K562 (cell line): Measurements from ENCODE around the gene FA2H. TPM values are rescaled to one million over a fixed set of nuclear protein-coding genes. Genes with fewer than 3 reads are reported as not detected.
A peak's percentile ranks its signal among the peaks of the same experiment; 100 is the strongest.

ENCODE experiments used
- ATAC-seq: fragments of 200-7000 bp; cut with Tn5 transposase; 3 replicates; pipeline ENCODE4 v1.9.1; 2020; ENCODE audit warnings: moderate library complexity
- BruUV-seq: library from RNA; stranded (reverse); fragments of 400-500 nt; replicated peaks from 2 replicates; lab custom pipeline; 2021; lab: Mats Ljungman, UMichigan
- CTCF ChIA-PET: fragments of 300-600 bp; formaldehyde crosslinking; extraction: SDS; loops from one replicate; lab custom pipeline; 2021; ENCODE audit warnings: low intra/inter-chr PET ratio; lab: Yijun Ruan, JAX
- POLR2A ChIA-PET: fragments of 300-600, 350-650 bp; sonication (Branson Sonifier 250); formaldehyde crosslinking; extraction: SDS; loops from one replicate; lab custom pipeline; 2021; ENCODE audit warnings: antibody characterized with exemption, inconsistent platforms; lab: Yijun Ruan, JAX
- DNase-seq, 4 experiments: peaks; one replicate each; pipeline versions ENCODE4 v3.0.0 to v3.0.0-alpha.2; 2011 to 2018; ENCODE audit warnings: low spot score in 3 of 4, mixed read lengths in 3 of 4; ENCODE audit errors: extremely low read depth in 1 of 4
- FAIRE-seq: peaks from 2 replicates; lab custom pipeline; 2011; peaks lifted over from hg19 to GRCh38; lab: Jason Lieb, UNC
- H2AFZ ChIP-seq: 2 replicates; pipeline ENCODE4 v1.6.0; 2011; ENCODE audit warnings: low read depth, low read length, control low read depth, inconsistent platforms
- H3K27ac ChIP-seq: fragments of 200-600 bp; 3 replicates; pipeline ENCODE4 v1.8.0; 2011; ENCODE audit warnings: low read depth, mild to moderate bottlenecking, control low read depth, inconsistent platforms, low read length, moderate library complexity, mixed read lengths; ENCODE audit errors: extremely low read depth
- H3K27me3 ChIP-seq, 2 experiments: fragments of 300-600 bp in 1 of 2; 2 replicates in 1 of 2; 3 replicates in 1 of 2; pipeline versions ENCODE4 v1.6.0 to v1.8.0; 2011; ENCODE audit warnings: inconsistent platforms in 2 of 2, low read length in 2 of 2, mild to moderate bottlenecking in 1 of 2, mixed read lengths in 1 of 2, moderate library complexity in 1 of 2; ENCODE audit not compliant: control insufficient read depth in 2 of 2, insufficient read depth in 2 of 2
- H3K36me3 ChIP-seq: fragments of 300-600 bp; 3 replicates; pipeline ENCODE4 v1.8.0; 2011; ENCODE audit warnings: mild to moderate bottlenecking, low read length, inconsistent platforms; ENCODE audit not compliant: control insufficient read depth, insufficient read depth
- H3K4me1 ChIP-seq, 2 experiments: fragments of 200-600 bp in 1 of 2; replicated peaks in 1 of 2; 2 replicates in 1 of 2; 3 replicates in 1 of 2; pipeline versions ENCODE4 v1.5.1 to v1.8.0; 2011; ENCODE audit warnings: inconsistent platforms in 2 of 2, low read length in 2 of 2, mild to moderate bottlenecking in 1 of 2, mixed read lengths in 1 of 2, moderate library complexity in 1 of 2; ENCODE audit not compliant: control insufficient read depth in 2 of 2, insufficient read depth in 2 of 2
- H3K4me2 ChIP-seq: 2 replicates; pipeline ENCODE4 v1.6.1; 2011; ENCODE audit warnings: low read length, control low read depth, inconsistent platforms, mixed read lengths; ENCODE audit not compliant: insufficient read depth
- H3K4me3 ChIP-seq: fragments of 200-600 bp; sonication (generic), shearing (Covaris generic); 2 replicates; pipeline ENCODE4 v1.5.1; 2016; ENCODE audit warnings: control low read depth, inconsistent platforms
- H3K79me2 ChIP-seq: fragments of 200-600 bp; 3 replicates; pipeline ENCODE4 v1.8.0; 2011; ENCODE audit warnings: low read length, inconsistent platforms; ENCODE audit not compliant: control insufficient read depth, insufficient read depth
- H3K9ac ChIP-seq, 2 experiments: 2 replicates each; pipeline versions ENCODE4 v1.6.0 to v1.6.1; 2011; ENCODE audit warnings: low read depth in 2 of 2, low read length in 2 of 2, control low read depth in 1 of 2, inconsistent platforms in 1 of 2, mild to moderate bottlenecking in 1 of 2, mixed read lengths in 1 of 2; ENCODE audit not compliant: insufficient read depth in 1 of 2
- H3K9me1 ChIP-seq: one replicate; pipeline ENCODE4 v1.6.0; 2011; ENCODE audit warnings: inconsistent platforms, mild to moderate bottlenecking, low read length, moderate library complexity; ENCODE audit not compliant: control insufficient read depth, insufficient read depth
- H3K9me3 ChIP-seq: replicated peaks from 2 replicates; pipeline ENCODE4 v1.5.1; 2011; ENCODE audit warnings: low read depth, low read length, inconsistent platforms; ENCODE audit not compliant: control insufficient read depth, insufficient read depth
- H4K20me1 ChIP-seq: replicated peaks from 2 replicates; pipeline ENCODE4 v1.6.1; 2011; ENCODE audit warnings: low read length, inconsistent platforms, mixed read lengths; ENCODE audit not compliant: control insufficient read depth, insufficient read depth
- BRD9 ChIP-seq: fragments of 450-650 bp; IDR thresholded peaks from 2 replicates; pipeline ENCODE4 v1.6.1; 2018; ENCODE audit warnings: low read depth; ENCODE audit not compliant: partially characterized antibody
- CHD4 ChIP-seq: fragments of 200-600 bp; sonication (generic); IDR thresholded peaks from 3 replicates; pipeline ENCODE4 v1.6.1; 2012; ENCODE audit warnings: low read depth, mild to moderate bottlenecking, mixed read lengths, low read length, inconsistent platforms; ENCODE audit not compliant: insufficient read depth, insufficient replicate concordance, poor library complexity, severe bottlenecking
- CTCF ChIP-seq, 3 experiments: IDR thresholded peaks in 2 of 3; conservative IDR thresholded peaks in 1 of 3; 2 replicates each; pipeline ENCODE4 v1.5.1; 2011 to 2012; ENCODE audit warnings: low read length in 3 of 3, mild to moderate bottlenecking in 3 of 3, control low read depth in 2 of 3, improper control_type of control experiment in 1 of 3, inconsistent platforms in 1 of 3, low read depth in 1 of 3, mixed read lengths in 1 of 3, moderate library complexity in 1 of 3; ENCODE audit not compliant: insufficient read depth in 2 of 3
- ESRRB ChIP-seq: fragments of 250-450 bp; sonication (Bioruptor Pico); IDR thresholded peaks from 2 replicates; pipeline ENCODE4 v1.5.0; 2020; ENCODE audit warnings: mild to moderate bottlenecking, moderate library complexity, borderline replicate concordance
- FOXA3 ChIP-seq, 2 experiments: fragments of 450-650 bp in 1 of 2; sonication (generic) in 1 of 2; formaldehyde crosslinking; IDR thresholded peaks in 1 of 2; conservative IDR thresholded peaks in 1 of 2; 2 replicates each; pipeline versions ENCODE4 v1.4.0 to v1.8.0; 2020 to 2022; ENCODE audit warnings: mild to moderate bottlenecking in 2 of 2, missing genetic modification reagents in 1 of 2
- FOXK2 ChIP-seq, 2 experiments: fragments of 450-650 bp; IDR thresholded peaks in 1 of 2; conservative IDR thresholded peaks in 1 of 2; 2 replicates each; pipeline ENCODE4 v1.6.1; 2016; ENCODE audit warnings: low read depth in 2 of 2, mild to moderate bottlenecking in 1 of 2
- GATAD2A ChIP-seq: fragments of 450-650 bp; IDR thresholded peaks from 2 replicates; pipeline ENCODE4 v1.6.1; 2017
- KLF1 ChIP-seq: fragments of 450-650 bp; IDR thresholded peaks from 2 replicates; pipeline ENCODE4 v1.6.1; 2016; ENCODE audit warnings: missing genetic modification characterization, missing compliant biosample characterization
- MBD2 ChIP-seq: sonication (generic); IDR thresholded peaks from 2 replicates; pipeline ENCODE4 v1.6.1; 2016; ENCODE audit warnings: low read depth, borderline replicate concordance
- MXD1 ChIP-seq: fragments of 250-450 bp; sonication (Bioruptor Pico); IDR thresholded peaks from 2 replicates; pipeline ENCODE4 v1.8.0; 2021; ENCODE audit warnings: borderline replicate concordance, mild to moderate bottlenecking, moderate library complexity; ENCODE audit not compliant: poor library complexity, severe bottlenecking
- NR3C1 ChIP-seq: sonication (generic); formaldehyde crosslinking; IDR thresholded peaks from 2 replicates; pipeline ENCODE4 v1.8.1; 2022; ENCODE audit warnings: missing genetic modification reagents
- STAG1 ChIP-seq: sonication (generic); formaldehyde crosslinking; IDR thresholded peaks from 2 replicates; pipeline ENCODE4 v1.5.0; 2020; ENCODE audit warnings: missing genetic modification reagents, borderline replicate concordance
- TBL1XR1 ChIP-seq, 2 experiments: IDR thresholded peaks; 2 replicates each; pipeline ENCODE4 v1.6.1; 2012; ENCODE audit warnings: improper control_type of control experiment in 2 of 2, low read length in 2 of 2, mild to moderate bottlenecking in 1 of 2
- USF2 ChIP-seq: sonication (generic); formaldehyde crosslinking; IDR thresholded peaks from 2 replicates; pipeline ENCODE4 v1.5.0; 2020; ENCODE audit warnings: missing genetic modification reagents
- YBX1 ChIP-seq: fragments of 450-650 bp; IDR thresholded peaks from 2 replicates; pipeline ENCODE4 v1.7.1; 2016; ENCODE audit warnings: mild to moderate bottlenecking
- ZBTB1 ChIP-seq: sonication (generic); formaldehyde crosslinking; IDR thresholded peaks from 2 replicates; pipeline ENCODE4 v1.8.1; 2023; ENCODE audit warnings: missing genetic modification reagents, low read depth, mild to moderate bottlenecking, borderline replicate concordance
- ZNF830 ChIP-seq: fragments of 250-450 bp; sonication (Bioruptor Pico); IDR thresholded peaks from 2 replicates; pipeline ENCODE4 v1.5.0; 2021; ENCODE audit warnings: mild to moderate bottlenecking
- WGBS: fragments of 100-300 bp; shearing (Covaris generic); methylation state at CpG from one replicate; pipeline ENCODE4 v1.1.6; 2016; ENCODE audit warnings: low coverage, mixed read lengths; ENCODE audit not compliant: insufficient coverage; ENCODE audit errors: missing lambda C conversion rate; 5-methylcytosine and 5-hydroxymethylcytosine counted together
- in situ Hi-C: fragments of 300-500 bp; cut with MboI; formaldehyde crosslinking; loops from 4 replicates; pipeline ENCODE4 v1.15.0; 2018; ENCODE audit warnings: inconsistent platforms, mixed read lengths
- intact Hi-C: fragments of 100-400 bp; cut with micrococcal nuclease; formaldehyde crosslinking; loops from 2 replicates; pipeline ENCODE4 v1.14.2; 2022
- polyA plus RNA-seq, 8 experiments: library from polyadenylated mRNA; depleted of rRNA in 4 of 8; stranded (reverse) in 5 of 8; unstranded in 3 of 8; fragments of >200 nt; fragmentation: Nextera tagmentation in 2 of 8; fragmentation: Illumina TruSeq in 1 of 8; extraction: Ambion mirVana in 2 of 8; extraction: Trizol in 1 of 8; gene quantifications; 2 replicates each; pipeline versions ENCODE4 v1.2.1 to v1.2.3, GENCODE V29; 2011 to 2014; ENCODE audit warnings: inconsistent platforms in 1 of 8, missing spikeins in 1 of 8
- total RNA-seq, 7 experiments: library from RNA; depleted of rRNA in 6 of 7; stranded (reverse); fragments of >200 nt in 6 of 7; fragmentation: Illumina TruSeq in 2 of 7; extraction: Trizol in 2 of 7; gene quantifications; 2 replicates each; pipeline versions ENCODE4 v1.2.1 to v1.2.3, GENCODE V29; 2011 to 2021; ENCODE audit warnings: low replicate concordance in 1 of 7

The FA2H gene
- total and polyA plus RNA-seq, 9 of the 15 experiments (the other 6 are each of a cell fraction or from before 2014, with no cell fraction given): not detected

GRCh38 chr16:74729783-74730683 lies 44.6 kb downstream of the FA2H start:
- Histone ChIP-seq H2AFZ (no peak overlapping the region), H3K9me3 (peaks cover 4% of the 10 kb centered on the region), H3K4me3 (no peak overlapping the region), H3K27me3 (peaks cover 12 to 54% of the 10 kb centered on the region in 2 experiments; a peak in 4 of 5 replicates), H3K9me1 (no peaks in the 10 kb centered on the region), H3K4me2 (no peak overlapping the region), H3K36me3 (no peaks in the 10 kb centered on the region), H3K79me2 (no peaks in the 10 kb centered on the region), H3K4me1 (peaks cover 0 to 9% of the 10 kb centered on the region in 2 experiments; a peak in 1 of 5 replicates), H3K27ac (no peak overlapping the region), H4K20me1 (no peaks in the 10 kb centered on the region), H3K9ac (no peak overlapping the region; a peak in 1 of 4 replicates)
- DNase-seq (no peak), FAIRE-seq (peak; percentile 35), ATAC-seq (peak; percentile 25; the same call in 2 of the 3 replicates)
- ChIA-PET POLR2A (interaction anchor here (0.6 to 1.6 kb wide), 3 partner anchors 9 to 40 kb away, joined by 4 to 6 read pairs (median 4); no protein-coding TSS in a partner anchor), CTCF (no interaction called here)
- in situ Hi-C loops (no loop called here), intact Hi-C loops (no loop called here)
- 4% methylated on average over 9 of the region's 11 CpGs for WGBS
- no TSS peak for BruUV-seq
- TF ChIP-seq USF2 (CRISPR knock-in tag) (no peak), BRD9 (no peak), KLF1 (tag) (no peak), FOXK2 (conservative IDR thresholded peaks at IDR 0.05 in 1 of 2, IDR thresholded peaks at IDR 0.05 in 1 of 2; ENCODE audit: low read depth in 2 of 2) (no peak), ESRRB (CRISPR knock-in tag) (no peak), GATAD2A (no peak), NR3C1 (no peak), MBD2 (no peak), YBX1 (no peak), FOXA3 (CRISPR knock-in tag; conservative IDR thresholded peaks at IDR 0.05 in 1 of 2, IDR thresholded peaks at IDR 0.05 in 1 of 2) (no peak), STAG1 (no peak), CHD4 (no peak), CTCF (IDR thresholded peaks at IDR 0.05 in 2 of 3, conservative IDR thresholded peaks at IDR 0.05 in 1 of 3; ENCODE audit: insufficient read depth in 2 of 3, low read depth in 1 of 3, low read length in 3 of 3) (no peak), ZBTB1 (no peak), ZNF830 (CRISPR knock-in tag) (no peak), MXD1 (no peak), TBL1XR1 (IDR thresholded peaks at IDR 0.05; ENCODE audit: low read length in 2 of 2) (no peak)
